IPS-18c (cell line): ENCODE data around the gene GOLGA8A.
"Not testable (repeated sequence)": the region's sequence is repeated elsewhere in the genome, so short reads cannot be mapped to it uniquely, and the experiment has no call there.

Experiments
- H3K4me3 ChIP-seq: 2 replicates; pipeline ENCODE4 v1.7.0; 2013; ENCODE audit warnings: low read depth, mild to moderate bottlenecking, low read length, moderate library complexity; ENCODE audit not compliant: insufficient read depth
- H3K9me3 ChIP-seq: one replicate; pipeline ENCODE4 v1.6.1; 2013; ENCODE audit warnings: mild to moderate bottlenecking, low read length, moderate library complexity; ENCODE audit not compliant: control insufficient read depth, insufficient read depth

Gene GOLGA8A, protein sequence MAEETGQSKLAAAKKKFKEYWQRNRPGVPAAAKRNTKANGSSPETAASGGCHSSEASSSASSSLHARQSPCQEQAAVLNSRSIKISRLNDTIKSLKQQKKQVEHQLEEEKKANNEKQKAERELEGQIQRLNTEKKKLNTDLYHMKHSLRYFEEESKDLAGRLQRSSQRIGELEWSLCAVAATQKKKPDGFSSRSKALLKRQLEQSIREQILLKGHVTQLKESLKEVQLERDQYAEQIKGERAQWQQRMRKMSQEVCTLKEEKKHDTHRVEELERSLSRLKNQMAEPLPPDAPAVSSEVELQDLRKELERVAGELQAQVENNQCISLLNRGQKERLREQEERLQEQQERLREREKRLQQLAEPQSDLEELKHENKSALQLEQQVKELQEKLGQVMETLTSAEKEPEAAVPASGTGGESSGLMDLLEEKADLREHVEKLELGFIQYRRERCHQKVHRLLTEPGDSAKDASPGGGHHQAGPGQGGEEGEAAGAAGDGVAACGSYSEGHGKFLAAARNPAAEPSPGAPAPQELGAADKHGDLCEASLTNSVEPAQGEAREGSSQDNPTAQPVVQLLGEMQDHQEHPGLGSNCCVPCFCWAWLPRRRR

DNA sequence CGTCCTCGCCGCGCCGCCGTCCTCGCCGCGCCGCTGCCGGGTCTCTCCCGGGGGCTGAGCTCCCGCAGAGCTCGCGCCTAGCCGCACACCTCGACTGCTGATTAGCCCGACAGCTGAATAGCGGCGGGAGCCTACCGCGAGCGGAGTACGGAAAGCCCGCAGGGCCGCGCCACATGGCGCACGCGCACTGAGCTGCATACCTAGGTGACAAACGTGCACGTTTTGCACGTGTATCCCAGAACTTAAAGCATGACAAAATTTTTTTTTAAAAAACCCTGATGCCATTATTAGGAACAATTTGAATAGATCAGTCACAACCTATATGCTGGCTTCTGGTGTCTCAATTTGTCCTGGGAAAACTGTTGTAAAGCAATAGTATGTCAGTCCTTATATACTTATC, at the start of gene GOLGA8A:
Gene GOLGA8A, minus strand, starts transcription at position 122 of the 400 bp plus-strand sequence. CDS start 48,117 bp downstream, outside the sequence.
- Histone ChIP-seq H3K4me3 (peak within 1 kb of the TSS; percentile 59), H3K9me3 (no peaks in the 10 kb centered on the region)

DNA sequence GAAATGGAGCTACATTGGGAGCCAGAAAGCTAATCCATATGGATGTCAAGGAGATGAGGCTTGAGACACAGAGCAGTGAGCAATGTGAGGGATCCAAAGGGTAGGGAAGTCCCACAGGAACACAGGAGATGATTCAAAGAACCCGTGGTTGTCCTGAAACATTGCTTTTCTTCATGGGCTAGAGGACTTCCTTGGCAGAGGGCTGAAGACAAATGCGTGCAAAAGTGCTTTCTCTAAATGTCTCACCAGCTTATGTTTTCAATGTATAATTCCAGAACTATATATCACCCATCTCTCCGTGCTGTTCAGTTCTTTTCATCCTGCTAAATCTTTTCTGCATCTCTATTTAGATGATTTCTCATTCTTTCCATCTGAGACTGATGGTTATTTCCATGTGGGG, 46.0 kb upstream of the GOLGA8A start:
- H3K4me3 ChIP-seq: no peak overlapping the region
- no peaks in the 10 kb centered on the region for H3K9me3 ChIP-seq

DNA sequence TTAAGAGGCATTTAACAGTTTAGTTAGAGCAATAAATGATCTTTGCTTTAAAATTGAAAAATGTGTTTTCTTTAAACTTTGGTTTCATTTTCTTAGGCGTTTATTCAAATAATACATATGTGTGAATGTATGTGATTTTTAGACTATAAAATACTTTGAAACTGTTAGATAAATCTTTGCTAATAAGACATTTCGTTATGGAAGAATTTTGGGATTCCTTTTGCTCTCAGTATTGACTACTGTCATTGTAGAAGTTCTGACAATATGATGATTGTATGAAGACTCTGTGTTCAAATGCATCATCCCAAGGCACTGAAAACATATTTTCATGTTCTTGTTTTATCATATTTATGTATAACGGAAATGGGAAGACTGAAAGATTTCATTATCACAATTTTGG, 43.8 kb upstream of the GOLGA8A start:
- no peak overlapping the region for H3K4me3 ChIP-seq
- no peaks in the 10 kb centered on the region for H3K9me3 ChIP-seq

DNA sequence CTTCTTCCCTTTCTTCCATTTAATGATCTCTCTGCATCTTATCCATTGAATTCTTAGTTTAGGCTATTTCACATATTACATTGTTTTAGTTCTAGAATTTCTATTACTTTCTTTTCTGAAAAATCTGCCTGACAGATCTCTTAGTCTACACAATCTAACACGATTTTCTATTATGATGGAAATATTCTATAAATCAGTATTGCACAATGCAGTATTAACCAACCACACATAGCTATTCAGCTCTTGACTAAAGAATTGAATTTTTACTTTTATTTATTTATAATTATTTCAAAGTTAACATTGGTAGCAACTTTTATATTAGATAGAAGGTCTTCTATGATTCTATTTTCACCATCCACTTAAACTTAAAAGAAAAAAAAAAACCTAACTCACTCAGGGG, 36.2 kb upstream of the GOLGA8A start:
- no peak overlapping the region for H3K4me3 ChIP-seq
- no peaks in the 10 kb centered on the region for H3K9me3 ChIP-seq

DNA sequence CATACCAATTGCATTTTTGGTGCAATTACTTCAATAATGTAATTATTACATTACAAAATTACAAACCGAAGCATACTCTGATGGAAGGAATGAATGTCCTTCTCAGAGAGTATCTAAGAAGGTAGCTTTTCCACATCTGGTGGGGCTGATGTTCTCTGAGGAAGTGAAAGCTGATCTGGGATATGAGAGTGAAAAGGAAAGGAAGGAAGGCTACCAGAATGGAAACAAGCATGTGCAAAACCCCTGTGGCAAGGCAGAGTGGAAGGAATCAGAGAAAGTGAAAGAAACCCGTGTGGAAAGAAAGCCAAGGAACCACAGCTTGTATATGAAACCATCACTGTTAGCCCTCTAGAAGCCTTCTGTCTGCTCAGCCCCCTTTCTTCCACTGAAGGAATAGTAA, 35.3 kb upstream of the GOLGA8A start:
- Histone ChIP-seq H3K9me3 (no peaks in the 10 kb centered on the region), H3K4me3 (no peak overlapping the region)

DNA sequence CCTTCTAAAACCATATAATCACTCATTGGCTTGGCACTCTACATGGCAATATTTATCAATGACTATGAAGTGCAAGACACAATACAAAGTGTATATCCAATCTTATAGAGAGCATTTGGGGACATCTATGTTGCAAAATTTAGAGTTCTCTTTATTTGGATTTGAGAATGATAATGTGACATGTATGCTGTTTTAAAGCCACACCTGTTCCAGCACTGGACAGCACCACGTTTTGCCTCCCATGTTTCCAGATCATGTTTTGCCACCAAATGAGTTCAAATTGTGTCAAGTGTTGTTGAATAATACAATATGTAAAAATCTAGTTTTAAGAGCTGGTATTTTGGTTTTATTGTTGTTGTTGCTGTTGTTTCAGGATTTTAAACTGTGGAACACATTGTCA, 33.3 kb upstream of the GOLGA8A start:
- H3K9me3 ChIP-seq: no peaks in the 10 kb centered on the region
- H3K4me3 ChIP-seq: no peak overlapping the region

DNA sequence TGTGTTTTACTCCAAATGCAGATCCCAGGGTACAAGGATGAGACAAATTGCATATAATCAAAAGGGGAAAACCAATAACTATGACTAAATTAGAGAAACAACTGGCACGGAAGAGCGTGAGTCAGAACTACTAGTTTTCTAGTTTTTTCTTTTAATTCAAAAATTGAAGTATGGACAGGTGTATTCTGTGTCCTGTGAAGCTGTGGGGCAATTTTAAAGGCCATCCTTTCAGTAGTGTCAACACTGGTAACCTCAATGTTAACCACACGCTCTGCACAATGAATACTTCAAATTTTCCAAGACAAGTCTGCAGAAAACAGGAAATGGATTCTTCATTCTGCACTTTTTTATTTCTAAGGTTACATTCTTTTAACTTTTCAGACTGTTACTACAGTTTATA, 32.5 kb upstream of the GOLGA8A start:
- Histone ChIP-seq H3K9me3 (no peaks in the 10 kb centered on the region), H3K4me3 (no peak overlapping the region)

DNA sequence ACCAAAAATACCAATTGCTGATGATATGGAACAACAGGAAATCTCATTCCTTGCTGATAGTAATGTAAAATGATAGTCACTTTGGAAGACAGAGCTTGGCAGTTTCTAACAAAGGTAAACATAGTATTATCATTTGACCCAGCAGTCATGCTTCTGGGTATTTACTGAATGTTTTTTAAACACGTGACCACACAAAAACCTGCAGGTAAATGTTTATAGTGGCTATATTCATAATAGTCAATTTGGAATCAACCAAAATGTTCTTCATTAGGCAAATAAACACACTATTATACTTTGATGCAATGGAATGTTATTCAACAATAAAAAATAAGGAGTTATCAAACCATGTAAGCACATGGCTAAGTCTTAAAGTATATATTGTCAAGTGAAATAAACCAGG, 24.1 kb upstream of the GOLGA8A start:
- H3K4me3 ChIP-seq: no peak overlapping the region
- no peaks in the 10 kb centered on the region for H3K9me3 ChIP-seq

DNA sequence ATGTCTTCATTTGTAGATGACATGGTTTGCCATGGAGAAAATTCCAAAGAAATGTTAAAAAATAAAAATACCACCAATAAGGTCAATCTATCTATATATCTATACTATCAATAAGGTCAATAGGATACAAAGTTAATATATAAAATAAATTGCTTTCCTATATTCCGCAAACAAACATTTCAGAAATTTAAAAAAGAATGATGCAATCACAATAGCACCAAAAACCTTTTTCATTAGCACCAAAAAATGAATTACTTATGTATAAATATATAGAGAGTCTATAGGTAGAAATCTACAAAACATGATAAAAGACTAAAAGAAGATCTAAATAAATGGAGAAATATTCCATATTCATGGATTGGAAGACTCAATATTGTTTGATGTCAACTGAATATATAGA, 22.8 kb upstream of the GOLGA8A start:
- Histone ChIP-seq H3K4me3 (no peak overlapping the region), H3K9me3 (no peaks in the 10 kb centered on the region)

DNA sequence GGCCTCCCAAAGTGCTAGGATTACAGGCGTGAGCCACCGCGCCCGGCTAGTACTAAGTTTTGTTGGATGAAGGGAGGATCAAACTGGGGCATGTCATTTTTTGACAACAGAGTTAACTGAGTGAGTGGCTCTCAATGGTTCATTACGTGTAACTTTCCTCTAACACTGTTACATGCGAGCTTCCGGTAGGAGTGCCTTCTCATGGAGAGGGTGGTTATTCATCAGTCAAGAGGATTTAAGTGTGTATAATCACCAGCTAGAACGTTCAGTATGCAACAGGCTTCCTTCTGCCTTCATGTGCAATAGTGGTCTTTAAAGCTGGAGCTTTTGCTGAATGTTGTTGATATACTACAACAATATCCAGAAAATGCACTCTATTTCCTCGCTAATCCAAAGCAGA, 19.1 kb upstream of the GOLGA8A start:
- Histone ChIP-seq H3K9me3 (no peaks in the 10 kb centered on the region), H3K4me3 (no peak overlapping the region)

DNA sequence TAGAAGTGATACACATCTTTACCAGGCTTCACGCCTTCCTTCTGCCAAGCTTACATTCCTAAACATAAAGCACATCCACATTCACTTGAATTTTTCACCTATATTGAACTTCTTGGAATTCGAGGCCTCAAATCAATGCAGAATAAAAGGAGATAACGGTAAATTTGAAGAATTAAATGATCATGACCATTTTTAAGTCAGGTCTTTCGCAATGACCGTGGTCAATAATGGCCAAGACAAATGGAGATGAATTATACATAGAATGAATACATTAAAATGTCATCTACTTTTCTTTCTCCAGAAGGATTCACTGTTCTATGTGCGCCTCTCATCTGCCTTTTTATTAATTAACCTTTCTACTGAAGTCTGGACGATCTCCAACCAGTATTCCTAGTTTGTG, 5.3 kb upstream of the GOLGA8A start:
- H3K9me3 ChIP-seq: no peaks in the 10 kb centered on the region
- H3K4me3 ChIP-seq: no peak overlapping the region

DNA sequence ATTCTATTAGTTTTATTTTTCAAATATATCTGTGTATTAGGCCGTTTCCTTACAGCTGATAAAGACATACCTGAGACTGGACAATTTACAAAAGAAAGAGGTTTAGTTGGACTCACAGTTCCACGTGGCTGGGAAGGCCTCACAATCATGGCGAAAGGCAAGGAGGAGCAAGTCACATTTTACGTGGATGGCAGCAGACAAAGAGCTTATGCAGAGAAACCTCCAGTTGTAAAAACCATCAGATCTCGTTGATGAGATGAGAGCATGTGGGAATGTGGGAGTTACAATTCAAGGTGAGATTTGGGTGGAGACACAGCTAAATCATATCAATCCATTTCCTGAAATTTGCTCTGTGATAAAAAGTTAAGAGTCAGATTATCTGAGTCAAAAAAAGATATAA, 2.3 kb upstream of the GOLGA8A start:
- Histone ChIP-seq H3K9me3 (no peaks in the 10 kb centered on the region), H3K4me3 (no peak overlapping the region)

DNA sequence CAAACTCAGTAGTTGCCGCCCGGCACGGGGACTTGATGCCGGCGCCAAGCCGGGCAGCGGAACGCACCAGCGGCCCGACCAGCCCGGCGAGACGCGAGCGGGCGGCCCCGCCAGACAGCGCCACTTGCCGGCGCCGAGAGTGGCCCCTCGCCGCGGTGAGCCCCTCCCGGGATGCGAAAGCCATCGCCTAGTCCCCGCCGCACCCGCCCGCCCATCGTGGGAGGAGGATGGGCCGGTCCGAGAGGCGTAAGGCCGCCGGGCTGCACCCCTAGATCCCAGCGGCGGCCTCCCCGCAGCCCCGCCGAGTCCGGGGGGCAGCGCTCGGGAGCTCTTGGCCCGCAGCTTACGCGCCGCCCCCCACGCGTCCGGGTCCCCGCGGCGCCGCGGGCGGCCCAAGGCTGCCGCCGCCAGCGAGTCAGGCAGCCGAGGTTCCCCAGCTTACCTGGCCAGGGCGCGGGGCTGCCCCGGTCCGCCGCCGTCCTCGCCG, 609 bp downstream of the GOLGA8A start:
- peak overlapping the region; percentile 59 for H3K4me3 ChIP-seq

DNA sequence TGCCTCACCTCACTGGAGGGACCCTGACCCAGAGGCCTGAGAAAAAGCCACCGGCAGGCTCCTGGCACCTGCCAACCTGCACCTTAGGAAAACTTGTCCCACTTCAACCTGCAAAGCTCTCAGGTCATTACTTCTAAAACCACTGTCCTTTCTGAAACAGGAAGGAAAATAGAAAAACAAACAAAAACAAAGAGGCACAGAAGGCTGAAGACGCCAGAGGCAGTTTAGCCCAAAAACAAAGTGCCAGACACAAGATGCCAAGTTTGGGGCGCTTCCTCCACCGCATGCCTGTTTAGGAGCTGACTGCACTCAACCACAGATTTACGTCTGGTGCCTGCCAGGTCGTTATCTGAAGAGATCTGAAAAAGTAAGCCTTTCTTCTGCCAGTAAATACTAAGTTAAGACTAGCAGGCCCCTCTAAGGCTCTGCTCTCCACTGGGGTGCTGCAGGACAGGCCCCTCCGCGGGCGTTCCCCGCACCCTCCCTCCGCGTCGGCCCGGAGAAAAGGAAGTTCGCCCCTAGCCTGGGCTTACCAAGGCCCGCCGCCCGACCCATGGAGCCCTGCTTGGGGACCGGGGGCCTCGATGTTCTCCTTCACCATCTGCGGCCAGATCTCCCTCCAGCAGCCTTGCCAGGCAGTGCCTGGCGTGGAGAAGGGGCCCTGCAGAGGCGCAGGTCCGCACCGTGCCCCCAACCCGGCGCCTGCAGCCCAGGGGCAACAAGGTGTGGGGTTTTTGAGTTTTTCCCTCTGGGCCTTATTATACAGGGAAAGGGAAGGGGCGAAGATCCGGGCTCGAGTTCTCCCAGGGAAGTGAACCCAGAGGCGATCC, 1.3 kb downstream of the GOLGA8A start:
- Histone ChIP-seq H3K9me3 (no peaks in the 10 kb centered on the region), H3K4me3 (peak overlapping the region; percentile 59)

More for the DNA sequence above, 609 bp downstream of the GOLGA8A start:
- H3K9me3 ChIP-seq: no peaks in the 10 kb centered on the region

DNA sequence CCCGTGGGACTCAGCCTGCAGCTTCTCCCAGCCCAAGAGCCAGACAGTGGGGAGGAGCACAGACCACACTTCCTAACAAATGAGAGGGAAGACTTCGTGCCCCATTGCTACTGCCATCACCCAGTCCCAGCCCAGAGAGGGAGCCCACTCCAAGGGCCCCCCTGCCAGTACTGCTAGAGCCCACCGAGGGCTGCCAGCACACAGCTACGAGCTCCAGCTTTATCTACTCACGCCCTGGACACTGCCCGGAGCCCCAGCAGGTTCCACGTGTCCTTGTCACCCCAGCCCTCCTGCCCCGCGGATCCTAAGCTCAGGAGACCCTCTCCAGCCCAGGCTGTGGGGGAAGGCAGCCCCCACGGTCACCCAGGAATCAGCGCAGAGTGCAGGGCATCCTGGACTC, 1.9 kb downstream of the GOLGA8A start:
- Histone ChIP-seq H3K9me3 (no peaks in the 10 kb centered on the region), H3K4me3 (no peak overlapping the region)

DNA sequence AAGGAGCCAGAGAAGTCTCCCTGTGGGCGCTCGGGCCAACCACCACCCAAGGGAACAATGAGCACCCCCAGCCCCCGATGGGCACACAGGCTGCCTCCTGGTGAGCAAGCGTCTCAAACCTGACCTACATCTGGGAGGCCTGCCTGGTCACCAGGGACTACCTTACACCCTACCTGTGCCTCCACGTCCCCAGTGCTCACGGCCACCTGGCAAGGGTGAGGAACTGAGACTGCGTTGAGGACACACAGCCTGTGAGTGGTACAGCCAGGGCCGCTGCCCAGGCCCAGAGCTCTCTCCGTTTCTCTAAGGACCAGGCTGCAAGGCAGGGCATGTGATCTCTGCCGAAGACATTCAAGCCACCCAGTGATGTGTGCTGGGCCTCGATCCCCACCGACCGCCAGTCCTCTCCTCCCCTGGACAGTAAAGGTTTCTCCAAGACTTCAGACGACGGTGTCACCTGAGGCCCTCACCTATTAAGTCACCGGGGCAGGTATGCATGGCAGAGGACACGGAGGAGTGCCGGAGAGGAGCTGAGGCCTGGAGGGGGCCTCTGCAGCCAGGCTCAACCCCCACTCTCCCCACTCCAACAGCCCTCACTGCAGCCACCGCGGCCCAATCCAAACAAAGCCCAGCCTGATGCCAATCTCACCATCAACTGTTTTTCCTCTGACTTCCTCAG, 2.8 kb downstream of the GOLGA8A start:
- Histone ChIP-seq H3K9me3 (no peaks in the 10 kb centered on the region), H3K4me3 (no peak overlapping the region)

DNA sequence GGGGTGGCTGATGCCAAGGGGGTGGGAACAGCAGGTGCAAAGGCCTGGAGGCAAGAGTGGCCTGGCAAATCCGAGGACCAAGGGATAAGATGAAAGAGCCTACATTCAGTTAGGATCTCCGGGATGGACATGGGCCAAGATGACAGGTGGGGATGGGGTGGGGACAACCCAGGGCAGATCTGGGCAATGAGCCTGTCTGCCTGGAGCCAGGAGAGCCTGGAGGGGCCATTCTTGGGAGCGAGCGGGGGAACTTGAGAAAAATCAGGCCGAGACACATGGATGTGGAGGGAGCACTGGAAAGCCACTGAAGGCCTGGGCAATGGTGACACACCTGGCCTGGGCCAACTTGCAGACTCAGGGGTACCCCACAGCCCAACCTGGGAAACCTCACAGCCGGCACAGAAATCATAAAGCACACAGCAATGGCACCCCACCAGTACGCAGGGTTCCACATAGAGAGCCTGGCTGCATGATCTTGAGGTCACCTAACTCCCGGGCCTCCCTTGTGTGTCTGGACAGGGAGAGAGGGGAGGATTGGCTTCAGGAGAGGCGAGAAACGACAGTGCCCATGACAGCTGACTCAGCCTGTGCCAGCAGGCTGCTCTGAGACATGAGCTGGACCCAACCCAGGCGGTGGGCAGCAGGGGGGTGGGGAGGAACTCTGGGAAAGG, 3.5 kb downstream of the GOLGA8A start:
- H3K4me3 ChIP-seq, H3K9me3 ChIP-seq: not testable (repeated sequence)
